Small intestine (tissue), 16 donors: Measurements from ENCODE around the gene FGFR1OP2. TPM values are rescaled to one million over a fixed set of nuclear protein-coding genes. Genes with fewer than 3 reads are reported as not detected.
A peak's percentile ranks its signal among the peaks of the same experiment; 100 is the strongest.
"Not testable (repeated sequence)": the region's sequence is repeated elsewhere in the genome, so short reads cannot be mapped to it uniquely, and the experiment has no call there.

Source experiments
- DNase-seq, 2 donors: peaks; one replicate each; pipeline versions ENCODE4 v3.0.0 to v3.0.0-alpha.2; 2013
- FAIRE-seq: peaks from 2 replicates; lab custom pipeline; 2012; peaks lifted over from hg19 to GRCh38; lab: Jason Lieb, UNC
- H3K27ac ChIP-seq, 3 donors: one replicate each; pipeline ENCODE4 v1.5.1; 2013; ENCODE audit warnings: low read length in 2 of 3, mild to moderate bottlenecking in 2 of 3, control low read depth in 1 of 3, inconsistent platforms in 1 of 3, low read depth in 1 of 3, moderate library complexity in 1 of 3
- H3K27me3 ChIP-seq, 3 donors: one replicate each; pipeline ENCODE4 v1.6.1; 2013; ENCODE audit warnings: low read length in 3 of 3, inconsistent platforms in 1 of 3; ENCODE audit not compliant: control insufficient read depth in 3 of 3, insufficient read depth in 3 of 3
- H3K36me3 ChIP-seq, 3 donors: one replicate each; pipeline ENCODE4 v1.6.1; 2013; ENCODE audit warnings: low read length in 3 of 3, inconsistent platforms in 1 of 3, low read depth in 1 of 3, mild to moderate bottlenecking in 1 of 3, moderate library complexity in 1 of 3; ENCODE audit not compliant: control insufficient read depth in 3 of 3, insufficient read depth in 2 of 3
- H3K4me1 ChIP-seq, 3 donors: one replicate each; pipeline ENCODE4 v1.6.1; 2013; ENCODE audit warnings: low read length in 2 of 3, inconsistent platforms in 1 of 3, low read depth in 1 of 3, mild to moderate bottlenecking in 1 of 3, moderate library complexity in 1 of 3; ENCODE audit not compliant: control insufficient read depth in 3 of 3, insufficient read depth in 2 of 3
- H3K4me3 ChIP-seq, 3 donors: one replicate each; pipeline ENCODE4 v1.5.1; 2013; ENCODE audit warnings: low read length in 3 of 3, control low read depth in 1 of 3, inconsistent platforms in 1 of 3, low read depth in 1 of 3, mild to moderate bottlenecking in 1 of 3, moderate library complexity in 1 of 3
- H3K9me3 ChIP-seq, 2 donors: one replicate each; pipeline ENCODE4 v1.6.1; 2013; ENCODE audit warnings: low read depth in 1 of 2, low read length in 1 of 2; ENCODE audit not compliant: control insufficient read depth in 2 of 2, insufficient read depth in 1 of 2
- WGBS, 3 donors: extraction: QIAGEN DNeasy Blood & Tissue Kit; methylation state at CpG; one replicate each; pipeline ENCODE4 v1.1.7; 2013; 5-methylcytosine and 5-hydroxymethylcytosine counted together
- long read RNA-seq, 10 donors: transcript quantifications; one replicate each; lab custom pipeline, GENCODE V29; 2026
- polyA plus RNA-seq, 4 donors: library from polyadenylated mRNA; stranded (reverse) in 3 of 4; unstranded in 1 of 4; fragments of 200-250 nt in 3 of 4; fragments of 120-200 nt in 1 of 4; gene quantifications; one replicate each; pipeline versions ENCODE4 v1.2.1 to v1.2.3, GENCODE V29; 2013
- donor health status: healthy with polysubstance abuse.
- donor health status: control.
- donor health status: control.
- donor health status: Bipolar disorder and iron deficiency.
- donor health status: healthy.

Gene FGFR1OP2
- polyA plus RNA-seq = 10 to 100 TPM; 21.7 to 44.2 (median 24.5) TPM
- long read RNA-seq, donor 1, transcript FGFR1OP2-202 (6 exons, 2,790 nt) = major isoform, 21 of 95 reads
- long read RNA-seq, donor 1, partial matches to known transcripts = 44 of 95 reads
- long read RNA-seq, donor 1, other reads (novel, unspliced or antisense) = 22 of 95 reads
- long read RNA-seq, donor 2, transcript FGFR1OP2-202 (6 exons, 2,790 nt) = major isoform, 6 of 10 reads
- long read RNA-seq, donor 2, partial matches to known transcripts = 0 of 10 reads
- long read RNA-seq, donor 2, other reads (novel, unspliced or antisense) = 0 of 10 reads
- long read RNA-seq, donor 3, transcript FGFR1OP2-201 (7 exons, 2,924 nt) = minor isoform, 6 of 66 reads
- long read RNA-seq, donor 3, transcript FGFR1OP2-202 (6 exons, 2,790 nt) = major isoform, 8 of 66 reads
- long read RNA-seq, donor 3, partial matches to known transcripts = 40 of 66 reads
- long read RNA-seq, donor 3, other reads (novel, unspliced or antisense) = 5 of 66 reads
- long read RNA-seq, donor 4 = 0 reads
- long read RNA-seq, donor 5, partial matches to known transcripts = 0 of 2 reads
- long read RNA-seq, donor 5, other reads (novel, unspliced or antisense) = 0 of 2 reads
- long read RNA-seq, donor 6, transcript FGFR1OP2-202 (6 exons, 2,790 nt) = major isoform, 9 of 12 reads
- long read RNA-seq, donor 6, partial matches to known transcripts = 0 of 12 reads
- long read RNA-seq, donor 6, other reads (novel, unspliced or antisense) = 0 of 12 reads
- long read RNA-seq, donor 7 = 0 reads
- long read RNA-seq, donor 8, partial matches to known transcripts = 0 of 2 reads
- long read RNA-seq, donor 8, other reads (novel, unspliced or antisense) = 0 of 2 reads
- long read RNA-seq, donor 9, partial matches to known transcripts = 0 of 4 reads
- long read RNA-seq, donor 9, other reads (novel, unspliced or antisense) = 0 of 4 reads
- long read RNA-seq, donor 10, transcript FGFR1OP2-203 (4 exons, 865 nt) = minor isoform, 5 of 23 reads
- long read RNA-seq, donor 10, transcript FGFR1OP2-201 (7 exons, 2,924 nt) = major isoform, 6 of 23 reads
- long read RNA-seq, donor 10, transcript FGFR1OP2-202 (6 exons, 2,790 nt) = minor isoform, 5 of 23 reads
- long read RNA-seq, donor 10, partial matches to known transcripts = 0 of 23 reads
- long read RNA-seq, donor 10, other reads (novel, unspliced or antisense) = 0 of 23 reads

DNA sequence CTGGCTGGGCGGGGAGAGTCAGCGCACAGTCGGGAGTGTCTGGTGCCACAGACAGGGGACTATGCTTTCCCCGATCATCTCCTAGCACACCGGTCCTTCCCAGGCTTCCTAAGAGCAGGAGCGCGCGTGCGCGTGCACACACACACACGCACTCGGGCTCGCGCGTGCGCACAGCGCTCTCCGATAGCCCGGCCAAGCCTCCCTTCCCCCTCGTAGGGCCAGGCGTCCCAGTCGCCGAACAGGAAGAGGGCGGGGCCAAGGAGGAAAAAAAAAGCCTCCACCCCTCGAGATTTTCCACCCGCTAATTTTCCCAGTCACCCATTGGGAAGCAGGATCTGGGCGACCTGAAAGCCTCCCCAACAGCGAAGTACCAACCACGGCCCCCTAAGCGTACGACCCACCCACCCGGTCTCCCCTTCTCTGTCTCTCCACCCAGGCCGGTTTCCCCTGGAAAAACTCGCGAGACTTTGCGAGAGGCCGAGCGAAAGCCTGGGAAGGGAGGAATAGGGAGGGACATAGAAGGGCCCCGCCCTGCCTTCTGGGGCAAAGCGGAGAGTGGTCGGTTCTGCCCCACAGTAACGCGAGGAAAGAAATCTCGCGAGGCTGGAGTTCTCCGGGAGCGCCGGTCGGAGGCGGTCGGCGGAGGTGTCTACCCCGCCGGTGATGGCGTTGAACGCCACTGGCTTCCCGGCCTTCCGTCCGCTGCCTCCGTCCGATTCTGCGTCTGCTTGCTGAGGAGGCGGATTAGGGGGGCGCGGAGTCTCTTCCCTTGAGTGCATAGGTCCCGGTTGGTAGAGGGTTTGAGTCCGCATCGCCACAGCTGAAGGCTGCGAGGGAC lies at the start of gene FGFR1OP2, which contains the start of gene INTS13:
Gene FGFR1OP2, plus strand, starts transcription at position 608 of the 838 bp plus-strand sequence. CDS start 15,689 bp downstream, outside the sequence.
Gene INTS13, minus strand, starts transcription at position 119 of the 838 bp plus-strand sequence. CDS start 1,178 bp downstream, outside the sequence.
- H3K27ac ChIP-seq = peak within 1 kb of the TSS; percentile 88 to 98 (median 97)
- 0 to 1% (median 1%) methylated on average over 61 to 69 of the region's 69 CpGs for WGBS, 3 donors
- no peaks in the 10 kb centered on the region for H3K27me3 ChIP-seq
- no peaks in the 10 kb centered on the region for H3K9me3 ChIP-seq
- H3K4me3 ChIP-seq = peak within 1 kb of the TSS; percentile 87 to 98 (median 91)
- peak; percentile 99 for DNase-seq
- H3K4me1 ChIP-seq = peaks cover 0 to 3% (median 2%) of the 10 kb centered on the region in 3 donors
- FAIRE-seq = no peak
- peaks cover 0 to 2% (median 0%) of the 10 kb centered on the region in 3 donors for H3K36me3 ChIP-seq

DNA sequence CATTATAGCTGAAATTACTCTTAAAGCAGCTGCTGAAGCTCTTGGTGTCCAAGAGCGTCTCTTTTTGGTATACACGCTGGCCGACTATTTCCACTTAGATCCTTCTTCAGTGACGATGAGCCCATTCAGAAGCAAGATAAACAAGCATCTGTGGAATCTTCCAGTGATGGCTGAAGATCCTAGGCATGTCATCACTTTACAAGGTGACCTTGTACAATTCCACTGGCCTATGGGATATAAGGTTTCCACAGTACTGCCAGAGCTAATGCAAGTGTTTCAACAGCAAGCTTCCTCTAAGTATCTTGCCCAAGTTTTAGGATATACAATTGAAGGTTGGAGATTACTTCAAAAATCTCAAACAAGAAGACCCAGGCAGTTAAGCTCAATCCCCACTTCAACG lies 47.5 kb upstream of the FGFR1OP2 start:
- Histone ChIP-seq H3K9me3 (no peaks in the 10 kb centered on the region), H3K27me3 (no peaks in the 10 kb centered on the region), H3K4me3 (no peak overlapping the region), H3K36me3 (no peaks in the 10 kb centered on the region), H3K4me1 (no peaks in the 10 kb centered on the region), H3K27ac (no peak overlapping the region)
- DNase-seq (no peak), FAIRE-seq (no peak)
- 87 to 96% (median 95%) methylated on average over 5 of the region's 5 CpGs for WGBS, 3 donors

DNA sequence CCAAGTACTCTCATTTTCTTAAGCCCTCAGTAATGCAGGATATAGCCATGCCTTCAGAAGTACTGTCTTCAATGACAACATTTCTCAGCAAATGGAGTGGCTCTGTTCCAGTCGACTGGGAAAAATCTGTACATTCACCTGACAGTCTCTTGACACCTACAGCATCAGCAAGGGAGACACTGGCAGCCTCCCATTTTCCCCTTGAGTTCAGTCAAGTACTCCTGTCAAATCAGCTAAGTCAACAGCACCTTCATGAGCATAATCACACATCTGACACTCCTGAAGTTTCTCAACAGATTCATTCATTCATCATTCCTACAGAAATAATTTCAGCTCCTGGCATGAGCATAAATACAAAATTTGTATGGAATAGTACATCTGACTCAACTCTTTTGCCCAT lies 46.6 kb upstream of the FGFR1OP2 start:
- FAIRE-seq = no peak
- DNase-seq = no peak
- Histone ChIP-seq H3K36me3 (no peaks in the 10 kb centered on the region), H3K27ac (no peak overlapping the region), H3K4me1 (no peaks in the 10 kb centered on the region), H3K4me3 (no peak overlapping the region), H3K27me3 (no peaks in the 10 kb centered on the region), H3K9me3 (no peaks in the 10 kb centered on the region)
- WGBS, 3 donors = 50 to 90% (median 78%) methylated on average over 1 of the region's 1 CpG

DNA sequence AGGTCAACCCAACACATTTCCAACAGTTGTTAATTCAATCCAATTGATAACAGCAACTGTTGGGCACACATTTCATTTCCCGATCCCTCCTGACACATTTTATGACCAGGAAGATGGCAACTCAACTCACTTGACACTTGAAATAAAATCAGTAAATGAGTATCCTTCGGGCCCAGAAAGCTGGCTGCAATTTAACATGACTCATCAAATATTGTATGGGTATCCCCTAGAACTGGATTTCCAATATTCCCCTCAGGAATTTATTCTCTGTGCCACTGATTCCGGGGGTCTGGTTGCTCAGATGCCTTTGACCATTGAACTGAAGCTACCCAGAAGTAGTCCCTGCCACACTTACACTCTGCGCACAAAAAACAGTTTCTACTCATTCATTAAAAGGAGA lies 42.6 kb upstream of the FGFR1OP2 start:
- WGBS, 3 donors = 90 to 96% (median 94%) methylated on average over 4 of the region's 4 CpGs
- H3K27ac ChIP-seq = no peak overlapping the region
- no peaks in the 10 kb centered on the region for H3K27me3 ChIP-seq
- H3K36me3 ChIP-seq = peaks cover 0 to 3% (median 0%) of the 10 kb centered on the region in 3 donors
- H3K4me3 ChIP-seq = no peak overlapping the region
- no peaks in the 10 kb centered on the region for H3K4me1 ChIP-seq
- no peak for FAIRE-seq
- no peaks in the 10 kb centered on the region for H3K9me3 ChIP-seq
- no peak for DNase-seq

DNA sequence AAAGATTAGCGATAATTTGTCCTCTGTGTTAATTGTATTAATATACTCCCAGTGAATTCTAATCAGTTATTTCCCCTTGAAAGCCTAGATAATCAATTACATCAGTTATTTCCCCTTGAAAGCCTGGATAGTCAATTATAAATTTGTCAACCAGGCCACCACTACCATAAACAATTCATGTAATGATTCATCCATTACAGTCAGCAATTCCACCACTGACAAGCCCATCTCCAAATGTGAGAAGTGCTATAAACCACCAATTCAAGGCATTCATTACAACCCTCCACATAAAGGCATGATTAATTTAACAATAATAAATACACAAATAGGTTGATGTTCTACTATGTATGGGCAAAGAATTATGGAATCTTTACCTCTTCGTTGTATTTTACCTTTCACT lies 41.4 kb upstream of the FGFR1OP2 start:
- no peak for DNase-seq
- Histone ChIP-seq H3K9me3 (no peaks in the 10 kb centered on the region), H3K27me3 (no peaks in the 10 kb centered on the region), H3K4me3 (no peak overlapping the region), H3K36me3 (peaks cover 0 to 3% (median 0%) of the 10 kb centered on the region in 3 donors), H3K27ac (no peak overlapping the region), H3K4me1 (no peaks in the 10 kb centered on the region)
- WGBS, 3 donors = 89 to 97% (median 94%) methylated on average over 2 of the region's 2 CpGs
- no peak for FAIRE-seq

DNA sequence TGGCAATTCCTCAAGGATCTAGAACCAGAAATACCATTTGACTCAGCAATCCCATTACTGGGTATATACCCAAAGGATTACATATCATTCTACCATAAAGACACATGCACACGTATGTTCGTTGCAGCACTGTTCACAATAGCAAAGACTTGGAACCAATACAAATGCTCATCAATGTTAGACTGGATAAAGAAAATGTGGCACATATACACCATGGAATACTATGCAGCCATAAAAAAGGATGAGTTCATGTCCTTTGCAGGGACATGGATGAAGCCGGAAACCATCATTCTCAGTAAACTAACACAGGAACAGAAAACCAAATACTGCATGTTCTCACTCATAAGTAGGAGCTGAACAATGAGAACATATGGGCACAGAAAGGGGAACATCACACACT lies 34.9 kb upstream of the FGFR1OP2 start:
- H3K36me3 ChIP-seq, H3K27ac ChIP-seq, FAIRE-seq, H3K4me1 ChIP-seq, H3K4me3 ChIP-seq, H3K27me3 ChIP-seq, H3K9me3 ChIP-seq, DNase-seq: not testable (repeated sequence)
- 99 to 100% (median 100%) methylated on average over 2 of the region's 3 CpGs for WGBS, 3 donors

DNA sequence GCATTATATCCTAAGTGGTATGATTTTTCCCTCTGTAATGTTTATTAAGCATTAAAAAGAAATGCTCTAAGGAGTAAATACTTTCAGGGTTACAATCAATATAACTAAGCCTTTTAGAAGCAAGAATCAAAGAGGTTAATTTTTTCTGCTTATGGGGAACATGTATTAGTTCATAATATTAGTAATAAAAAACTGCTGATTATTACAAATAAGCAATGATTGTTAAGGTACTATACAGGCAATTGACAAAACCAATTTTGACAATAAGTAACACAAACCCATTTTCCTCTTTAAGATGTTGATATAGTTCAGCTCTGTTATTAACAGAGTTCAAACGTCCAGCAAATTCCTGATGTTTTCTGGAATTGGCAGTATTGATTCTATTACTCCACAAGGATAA lies 32.2 kb upstream of the FGFR1OP2 start:
- Histone ChIP-seq H3K4me1 (no peaks in the 10 kb centered on the region), H3K27ac (no peak overlapping the region), H3K4me3 (no peak overlapping the region), H3K36me3 (peaks cover 0 to 16% (median 6%) of the 10 kb centered on the region in 3 donors), H3K9me3 (no peaks in the 10 kb centered on the region), H3K27me3 (no peaks in the 10 kb centered on the region)
- 15 to 40% (median 35%) methylated on average over 1 of the region's 1 CpG for WGBS, 3 donors
- DNase-seq (no peak), FAIRE-seq (peak; percentile 36)
